Activated T-cell treated with anti-CD3 and anti-CD28 coated beads, Interleukin-2, amount 50 U/mL, for 72 hours (primary cell): ENCODE results near the gene CPEB4. TPM values are rescaled to one million over a fixed set of nuclear protein-coding genes. Genes with fewer than 3 reads are reported as not detected.

ENCODE experiments used
- ATAC-seq, 2 donors: fragments of 150-1000 bp; cut with Tn5 transposase; replicated peaks in 1 of 2; 2 replicates each; pipeline ENCODE4 v1.10.0; 2021; ENCODE audit warnings: moderate library complexity in 2 of 2, mild to moderate bottlenecking in 1 of 2
- DNase-seq, 2 donors: peaks; one replicate each; pipeline ENCODE4 v3.0.0; 2021 to 2022; ENCODE audit warnings: mixed read lengths in 1 of 2
- H3K27ac Mint-ChIP-seq: one replicate; pipeline ENCODE4 v1.8.0; 2022; ENCODE audit warnings: mild to moderate bottlenecking, moderate library complexity, mixed read lengths
- H3K27me3 Mint-ChIP-seq: one replicate; pipeline ENCODE4 v1.8.0; 2022; ENCODE audit warnings: low read depth, mixed read lengths
- H3K36me3 Mint-ChIP-seq, 2 donors: one replicate each; pipeline ENCODE4 v1.8.0; 2022; ENCODE audit warnings: mixed read lengths in 2 of 2, mild to moderate bottlenecking in 1 of 2; ENCODE audit not compliant: insufficient read depth in 2 of 2
- H3K4me1 Mint-ChIP-seq: one replicate; pipeline ENCODE4 v1.8.0; 2022; ENCODE audit warnings: low read depth, mixed read lengths
- H3K4me3 Mint-ChIP-seq, 2 donors: one replicate each; pipeline ENCODE4 v1.8.0; 2022; ENCODE audit warnings: mild to moderate bottlenecking in 2 of 2, mixed read lengths in 2 of 2, moderate library complexity in 2 of 2
- H3K9me3 Mint-ChIP-seq, 2 donors: one replicate each; pipeline ENCODE4 v1.8.0; 2022; ENCODE audit warnings: mixed read lengths in 2 of 2
- total RNA-seq, 2 donors: library from RNA; stranded (reverse); gene quantifications; one replicate each; pipeline ENCODE4 v1.2.3, GENCODE V29; 2022

Gene CPEB4
- total RNA-seq, 2 donors from 2014 or later, result 14.4 to 19.0 TPM

DNA sequence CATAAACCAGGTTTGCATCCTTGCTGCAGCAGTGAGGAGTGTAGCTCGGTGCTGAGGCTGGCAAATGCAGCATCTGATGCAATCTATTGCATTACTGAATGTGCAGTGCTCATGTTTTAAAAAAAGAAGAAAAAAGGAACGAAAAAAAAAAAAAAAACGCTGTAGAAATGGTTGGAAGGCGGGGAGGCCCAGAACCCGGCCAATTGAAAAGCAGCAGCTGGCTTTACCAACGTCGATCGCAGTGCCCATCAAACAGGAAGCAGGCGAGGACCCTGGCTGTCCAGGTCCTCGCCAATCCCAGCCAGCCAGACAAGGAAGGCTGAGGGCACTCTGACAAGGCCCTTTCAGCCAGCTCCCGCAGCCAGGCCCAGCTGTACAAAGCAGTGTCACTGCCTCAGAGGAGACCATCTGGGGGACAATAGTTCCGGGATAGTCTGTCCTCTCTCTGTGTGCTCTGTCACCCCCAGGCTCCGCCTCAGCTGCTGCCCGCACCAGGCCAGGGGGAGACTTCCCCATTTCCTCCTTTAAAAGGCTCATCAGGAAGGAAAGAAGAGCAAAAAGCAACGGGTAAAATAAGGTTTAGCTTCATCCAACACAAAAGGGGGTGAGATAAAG, 21.8 kb upstream of the CPEB4 start:
- H3K9me3 Mint-ChIP-seq, result no peaks in the 10 kb centered on the region
- no peaks in the 10 kb centered on the region for H3K4me1 Mint-ChIP-seq
- H3K27ac Mint-ChIP-seq, result no peak overlapping the region
- no peak for DNase-seq
- no peaks in the 10 kb centered on the region for H3K36me3 Mint-ChIP-seq
- H3K27me3 Mint-ChIP-seq, result peaks cover 11% of the 10 kb centered on the region
- no peak overlapping the region for H3K4me3 Mint-ChIP-seq
- no peak for ATAC-seq

- no peak for DNase-seq
- no peaks in the 10 kb centered on the region for H3K9me3 Mint-ChIP-seq
- H3K27me3 Mint-ChIP-seq, result peaks cover 11% of the 10 kb centered on the region
- no peaks in the 10 kb centered on the region for H3K4me1 Mint-ChIP-seq
- H3K4me3 Mint-ChIP-seq, result no peak overlapping the region
- H3K36me3 Mint-ChIP-seq, result no peaks in the 10 kb centered on the region
- ATAC-seq, result no peak
- no peak overlapping the region for H3K27ac Mint-ChIP-seq
These were observed 21.1 kb upstream of the CPEB4 start for GRCh38 chr5:173866858-173867679.

GRCh38 chr5:173868096-173868880, 19.9 kb upstream of the CPEB4 start:
- H3K4me3 Mint-ChIP-seq, result no peak overlapping the region
- no peaks in the 10 kb centered on the region for H3K4me1 Mint-ChIP-seq
- no peak for ATAC-seq
- H3K9me3 Mint-ChIP-seq, result no peaks in the 10 kb centered on the region
- no peaks in the 10 kb centered on the region for H3K36me3 Mint-ChIP-seq
- H3K27me3 Mint-ChIP-seq, result peaks cover 11% of the 10 kb centered on the region
- DNase-seq, result no peak
- no peak overlapping the region for H3K27ac Mint-ChIP-seq

DNA sequence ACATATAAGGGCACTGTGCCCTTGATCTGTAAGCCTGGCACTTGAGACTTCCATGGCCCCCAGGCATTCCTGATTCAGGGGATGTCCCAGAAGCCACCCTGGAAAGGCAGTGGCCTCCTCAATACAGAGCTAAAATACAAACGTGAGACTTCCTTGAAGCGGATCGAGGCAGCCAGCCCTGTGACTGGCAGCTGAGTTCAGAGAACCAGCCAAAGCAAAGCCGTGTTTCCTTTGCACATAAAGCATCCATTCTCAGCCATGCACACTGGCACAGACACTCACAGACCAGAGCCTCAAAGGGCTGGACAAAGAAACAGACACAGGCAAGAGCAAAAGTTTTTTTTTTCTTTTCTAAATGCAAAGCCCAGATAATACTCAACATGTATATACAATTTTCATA, 18.8 kb upstream of the CPEB4 start:
- H3K4me1 Mint-ChIP-seq, result no peaks in the 10 kb centered on the region
- H3K9me3 Mint-ChIP-seq, result no peaks in the 10 kb centered on the region
- H3K4me3 Mint-ChIP-seq, result no peak overlapping the region
- no peaks in the 10 kb centered on the region for H3K36me3 Mint-ChIP-seq
- no peak overlapping the region for H3K27ac Mint-ChIP-seq
- no peak for ATAC-seq
- H3K27me3 Mint-ChIP-seq, result peaks cover 11% of the 10 kb centered on the region
- no peak for DNase-seq

GRCh38 chr5:173872957-173873305, 15.2 kb upstream of the CPEB4 start:
- Mint-ChIP-seq H3K4me3 (no peak overlapping the region), H3K27me3 (peaks cover 11% of the 10 kb centered on the region), H3K27ac (no peak overlapping the region), H3K9me3 (no peaks in the 10 kb centered on the region), H3K4me1 (no peaks in the 10 kb centered on the region), H3K36me3 (no peaks in the 10 kb centered on the region)
- DNase-seq (no peak), ATAC-seq (no peak)

DNA sequence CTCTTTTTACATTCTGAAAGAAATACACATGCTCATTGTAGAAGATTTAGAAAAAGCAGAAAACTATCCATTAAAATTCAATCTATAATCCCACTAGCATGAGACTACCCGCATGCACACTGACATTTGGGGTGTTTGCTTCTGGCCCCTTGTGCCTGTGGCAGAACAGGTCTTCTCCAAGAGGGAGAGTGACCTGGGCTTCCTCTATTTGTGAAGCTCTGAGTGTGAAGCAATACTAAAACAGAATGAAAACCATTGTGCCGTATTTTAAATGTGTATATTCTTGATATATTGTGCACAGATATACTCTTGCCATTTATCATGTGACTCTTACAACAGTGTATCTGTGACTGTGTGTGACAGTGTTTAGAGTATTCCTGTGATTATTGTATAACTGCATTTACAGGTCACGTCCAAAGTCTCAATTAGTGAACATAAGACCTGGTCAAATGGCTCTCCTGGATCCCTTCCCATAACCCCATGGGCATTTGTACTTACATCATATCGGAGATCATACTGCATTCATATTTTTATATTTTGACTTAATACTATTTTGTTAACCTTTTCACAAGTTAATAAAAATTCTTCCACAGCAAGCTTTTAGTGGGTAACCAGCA, 14.7 kb upstream of the CPEB4 start:
- Mint-ChIP-seq H3K4me3 (no peak overlapping the region), H3K36me3 (no peaks in the 10 kb centered on the region), H3K4me1 (no peaks in the 10 kb centered on the region), H3K27me3 (peaks cover 10% of the 10 kb centered on the region), H3K9me3 (no peaks in the 10 kb centered on the region), H3K27ac (no peak overlapping the region)
- ATAC-seq (no peak), DNase-seq (no peak)

DNA sequence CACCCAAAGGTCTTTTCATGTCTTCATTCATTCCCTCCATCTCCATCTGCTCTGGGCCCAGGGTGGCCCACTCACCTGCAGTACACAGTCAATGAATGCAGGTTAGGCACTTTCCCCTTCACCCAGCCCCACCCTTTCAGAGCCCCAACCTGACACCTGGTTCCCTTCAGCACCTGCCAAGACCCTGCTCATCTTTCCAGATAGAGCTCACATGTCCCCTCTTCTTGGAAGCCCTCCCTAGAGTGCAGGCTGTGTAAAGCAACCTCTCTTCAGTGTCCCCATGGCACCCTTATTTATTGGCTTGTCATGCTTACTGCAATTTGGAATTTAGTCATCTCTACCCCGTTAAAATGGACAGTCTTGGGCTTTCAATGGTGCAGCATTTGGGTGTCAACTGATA, 13.0 kb upstream of the CPEB4 start:
- ATAC-seq (no peak), DNase-seq (no peak)
- H3K4me1 Mint-ChIP-seq, result no peaks in the 10 kb centered on the region
- no peaks in the 10 kb centered on the region for H3K36me3 Mint-ChIP-seq
- no peaks in the 10 kb centered on the region for H3K27me3 Mint-ChIP-seq
- no peak overlapping the region for H3K27ac Mint-ChIP-seq
- H3K4me3 Mint-ChIP-seq, result no peak overlapping the region
- no peaks in the 10 kb centered on the region for H3K9me3 Mint-ChIP-seq

DNA sequence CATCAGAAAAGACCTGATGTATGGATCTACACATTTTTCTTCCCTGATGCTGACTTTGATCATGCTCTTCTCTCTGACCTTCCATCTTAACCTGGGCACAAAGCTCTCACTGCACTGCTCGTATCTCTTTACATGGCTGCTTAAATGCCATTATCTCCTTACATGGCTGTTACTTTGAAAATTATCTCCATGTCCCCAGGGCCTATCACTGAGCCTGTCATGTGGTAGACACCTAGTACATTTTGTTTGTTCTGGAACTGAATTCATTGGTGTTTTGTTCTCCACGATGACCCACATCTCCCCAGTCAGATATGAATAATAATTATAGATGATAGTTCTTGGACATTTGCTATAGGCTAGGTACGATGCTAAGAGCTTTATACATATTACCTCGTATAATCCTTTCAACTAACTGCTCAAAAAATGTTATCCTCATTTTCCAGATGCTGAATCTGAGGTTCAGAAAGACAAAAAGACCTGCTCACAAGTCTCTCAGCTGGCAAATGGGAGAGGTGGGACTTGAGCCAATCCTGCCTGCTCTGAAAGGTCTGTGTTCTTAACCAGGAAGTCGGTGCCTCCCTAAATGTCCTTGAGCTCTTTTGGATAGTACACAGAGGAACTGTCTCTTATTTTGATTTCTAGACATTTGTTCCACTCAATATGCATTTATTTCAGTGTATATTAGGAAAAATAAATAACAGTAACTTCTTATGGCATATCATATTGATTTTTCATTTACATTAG, 9.8 kb upstream of the CPEB4 start:
- H3K9me3 Mint-ChIP-seq, result peaks cover 4 to 5% of the 10 kb centered on the region in 2 donors
- ATAC-seq, result no peak
- no peak for DNase-seq

GRCh38 chr5:173880306-173880985, 7.7 kb upstream of the CPEB4 start:
- Mint-ChIP-seq H3K4me3 (no peak overlapping the region), H3K9me3 (peaks cover 5 to 9% of the 10 kb centered on the region in 2 donors), H3K36me3 (peaks cover 3 to 8% of the 10 kb centered on the region in 2 donors), H3K27ac (no peak overlapping the region), H3K4me1 (peaks cover 13% of the 10 kb centered on the region), H3K27me3 (no peaks in the 10 kb centered on the region)
- DNase-seq (no peak), ATAC-seq (no peak)

More for the DNA sequence above, 9.8 kb upstream of the CPEB4 start:
- H3K27ac Mint-ChIP-seq, result no peak overlapping the region
- peaks cover 3 to 7% of the 10 kb centered on the region in 2 donors for H3K36me3 Mint-ChIP-seq
- H3K27me3 Mint-ChIP-seq, result no peaks in the 10 kb centered on the region
- H3K4me3 Mint-ChIP-seq, result no peak overlapping the region
- no peaks in the 10 kb centered on the region for H3K4me1 Mint-ChIP-seq

DNA sequence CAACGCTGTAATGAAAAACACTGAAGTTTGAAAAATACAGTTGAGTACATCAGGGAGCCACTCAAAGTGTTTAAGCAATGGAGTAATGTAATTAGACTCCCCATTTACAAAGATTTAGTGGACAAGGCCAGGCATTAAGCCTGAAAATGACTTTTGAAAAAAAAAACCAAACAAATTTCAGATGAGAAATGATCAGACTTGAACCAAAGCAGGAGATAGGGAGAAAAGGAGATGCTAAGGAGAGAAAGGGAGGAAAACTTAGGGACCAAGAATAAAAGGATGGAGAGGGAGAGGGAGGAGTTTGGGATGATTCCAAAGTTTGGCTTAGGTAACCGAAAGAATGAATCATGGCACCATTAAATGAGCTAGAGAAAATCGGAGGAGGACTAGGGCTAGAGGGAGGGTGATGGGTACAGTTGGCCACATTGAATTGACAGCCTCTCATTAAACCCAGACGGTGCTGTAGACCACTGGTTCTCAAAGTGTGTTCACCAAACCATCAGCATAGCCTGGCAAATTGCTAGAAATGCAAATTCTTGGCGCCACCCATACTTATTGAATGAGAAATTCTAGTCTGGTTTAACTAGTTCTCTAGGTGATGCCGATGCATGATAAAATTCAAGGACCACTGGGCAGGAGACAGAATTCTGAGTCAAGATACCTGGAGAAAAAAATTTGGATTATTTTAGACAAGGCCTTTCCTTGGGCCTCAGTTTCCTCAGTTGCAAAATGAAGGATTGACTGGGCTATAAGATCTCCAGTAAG, 6.2 kb upstream of the CPEB4 start:
- H3K36me3 Mint-ChIP-seq, result peaks cover 3 to 8% of the 10 kb centered on the region in 2 donors

DNA sequence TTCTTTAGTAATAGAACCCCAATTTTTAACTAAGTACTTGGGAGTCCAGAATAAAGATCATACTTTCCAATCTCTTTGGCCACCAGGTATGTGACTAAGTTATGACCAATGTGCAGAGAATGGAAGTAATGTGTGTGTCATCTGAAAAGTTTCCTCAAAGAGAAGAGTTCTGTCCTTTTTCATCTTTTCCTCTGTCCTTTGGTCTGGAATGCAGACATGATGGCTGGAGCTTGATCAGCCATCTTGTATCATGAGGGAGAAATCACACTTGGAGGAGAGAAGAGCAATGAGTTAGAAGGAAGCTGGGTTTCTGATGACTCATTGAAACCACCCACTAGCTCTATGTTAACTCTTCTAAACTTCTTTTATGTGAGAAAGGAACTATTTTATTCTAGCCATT, 5.5 kb upstream of the CPEB4 start:
- H3K27me3 Mint-ChIP-seq, result no peaks in the 10 kb centered on the region
- ATAC-seq (no peak), DNase-seq (no peak)
- H3K4me3 Mint-ChIP-seq, result no peak overlapping the region
- no peak overlapping the region for H3K27ac Mint-ChIP-seq
- peaks cover 9 to 13% of the 10 kb centered on the region in 2 donors for H3K9me3 Mint-ChIP-seq
- peaks cover 3 to 8% of the 10 kb centered on the region in 2 donors for H3K36me3 Mint-ChIP-seq
- H3K4me1 Mint-ChIP-seq, result peaks cover 35% of the 10 kb centered on the region

More for the DNA sequence above, 6.2 kb upstream of the CPEB4 start:
- Mint-ChIP-seq H3K4me3 (no peak overlapping the region), H3K4me1 (peaks cover 29% of the 10 kb centered on the region), H3K9me3 (peaks cover 9 to 13% of the 10 kb centered on the region in 2 donors), H3K27me3 (no peaks in the 10 kb centered on the region), H3K27ac (no peak overlapping the region)
- DNase-seq (no peak), ATAC-seq (no peak)
